Measurements from ENCODE around the gene SPATA21.

DNA sequence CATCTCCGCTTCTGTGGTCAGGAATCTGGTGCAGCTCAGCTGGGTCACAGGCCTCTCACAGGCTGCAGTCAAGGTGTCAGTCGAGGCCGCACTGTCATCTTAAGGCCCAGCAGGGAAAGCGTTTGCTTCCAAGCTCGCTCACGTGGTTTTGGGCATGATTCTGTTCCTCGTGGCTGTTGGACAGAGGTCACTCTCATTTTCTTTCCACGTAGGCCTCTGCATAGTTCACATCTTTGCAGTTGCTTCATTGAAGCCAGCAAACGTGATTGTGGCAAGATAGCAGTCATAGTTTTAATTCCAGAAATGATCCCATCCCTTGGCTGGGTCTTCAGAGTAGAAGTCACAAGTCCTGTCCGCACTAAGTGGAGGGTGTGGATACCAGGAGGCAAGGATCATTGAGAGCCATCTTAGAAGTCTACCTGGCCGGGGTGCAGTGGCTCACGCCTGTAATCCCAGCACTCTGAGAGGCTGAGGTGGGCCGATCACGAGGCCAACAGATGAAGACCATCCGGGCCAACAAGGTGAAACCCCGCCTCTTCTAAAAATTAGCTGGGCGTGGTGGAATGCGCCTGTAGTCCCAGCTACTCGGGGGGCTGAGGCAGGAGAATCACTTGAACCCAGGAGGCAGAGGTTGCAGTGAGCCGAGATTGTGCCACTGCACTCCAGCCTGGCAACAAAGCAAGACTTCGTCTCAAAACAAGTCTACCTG, 27.8 kb upstream of the SPATA21 start:
- TF ChIP-seq CTCF (IDR thresholded peaks at IDR 0.05): no peak
- no peak for TF ChIP-seq POLR2A (IDR thresholded peaks at IDR 0.05)

Measured in body of pancreas (tissue), 4 donors.